Activated CD8-positive, alpha-beta memory T cell treated with anti-CD3 and anti-CD28 coated beads for 36 hours (primary cell): Measurements from ENCODE around the gene IP6K3. TPM values are rescaled to one million over a fixed set of nuclear protein-coding genes. Genes with fewer than 3 reads are reported as not detected.

ENCODE experiments used
- CTCF ChIA-PET: fragments of 350-600 bp; sonication (Branson Sonifier 250); formaldehyde crosslinking; loops from one replicate; lab custom pipeline; 2021; ENCODE audit warnings: antibody characterized with exemption; lab: Charles Lee
- POLR2A ChIA-PET: fragments of 350-600 bp; sonication (Branson Sonifier 250); formaldehyde crosslinking; loops from one replicate; lab custom pipeline; 2021; ENCODE audit warnings: antibody characterized with exemption; lab: Charles Lee
- total RNA-seq, 2 experiments: library from RNA; stranded (reverse); gene quantifications; one replicate each; pipeline ENCODE4 v1.2.3, GENCODE V29; 2021

IP6K3 gene
- total RNA-seq, 2 experiments from 2014 or later, result not detected

GRCh38 chr6:33719326-33719987 is 27.2 kb downstream of the IP6K3 start:
- ChIA-PET POLR2A (no interaction called here), CTCF (interaction anchor here (1.1 kb wide), 1 partner anchor 8 kb away, joined by 3 read pairs; the partner anchor contains the start of gene UQCC2)

GRCh38 chr6:33718713-33719112 is 28.0 kb downstream of the IP6K3 start:
- ChIA-PET POLR2A (no interaction called here), CTCF (no interaction called here)

GRCh38 chr6:33717934-33718455 is 28.7 kb downstream of the IP6K3 start:
- ChIA-PET CTCF (no interaction called here), POLR2A (no interaction called here)

- POLR2A ChIA-PET, result no interaction called here
- CTCF ChIA-PET, result interaction anchor here (1.5 kb wide), 1 partner anchor 26 kb away, joined by 4 read pairs; no protein-coding TSS in a partner anchor
Observed at GRCh38 chr6:33716890-33717632, 29.6 kb downstream of the IP6K3 start.

- CTCF ChIA-PET, result interaction anchor here (1.5 kb wide), 1 partner anchor 27 kb away, joined by 4 read pairs; no protein-coding TSS in a partner anchor
- POLR2A ChIA-PET, result no interaction called here
Observed at GRCh38 chr6:33716379-33716778, 30.3 kb downstream of the IP6K3 start.

GRCh38 chr6:33714385-33715040 is 32.2 kb downstream of the IP6K3 start:
- CTCF ChIA-PET, result interaction anchor here (1.7 kb wide), 1 partner anchor 30 kb away, joined by 3 read pairs; no protein-coding TSS in a partner anchor
- POLR2A ChIA-PET, result no interaction called here

GRCh38 chr6:33713786-33714185 is 32.9 kb downstream of the IP6K3 start:
- CTCF ChIA-PET, result interaction anchor here (0.8 to 1.7 kb wide), 2 partner anchors 30 to 49 kb away, joined by 3 read pairs; no protein-coding TSS in a partner anchor
- POLR2A ChIA-PET, result no interaction called here

GRCh38 chr6:33712914-33713313 is 33.8 kb downstream of the IP6K3 start:
- ChIA-PET POLR2A (interaction anchor here (0.8 kb wide), 1 partner anchor 107 kb away, joined by 5 read pairs; no protein-coding TSS in a partner anchor), CTCF (interaction anchor here (0.7 to 1.7 kb wide), 3 partner anchors 31 to 314 kb away, joined by 3 read pairs; no protein-coding TSS in a partner anchor)

GRCh38 chr6:33711140-33712129 is 35.3 kb downstream of the IP6K3 start, which contains the start of gene UQCC2:
UQCC2 (minus strand) TSS chr6:33711700; CDS start chr6:33711686, 14 bp downstream.
- POLR2A ChIA-PET, result interaction anchor here (0.5 to 1.3 kb wide), 10 partner anchors 17 to 740 kb away, joined by 3 to 4 read pairs (median 3); partner anchors contain the start of gene HMGA1
- CTCF ChIA-PET, result interaction anchor here (0.8 to 1.9 kb wide), 21 partner anchors 9 to 315 kb away, joined by 3 to 12 read pairs (median 3); partner anchors contain the start of genes BAK1 and ITPR3

GRCh38 chr6:33710296-33711121 is 36.2 kb downstream of the IP6K3 start:
- CTCF ChIA-PET, result interaction anchor here (0.8 to 1.9 kb wide), 11 partner anchors 10 to 316 kb away, joined by 3 to 12 read pairs (median 3); partner anchors contain the start of gene ITPR3
- POLR2A ChIA-PET, result interaction anchor here (0.8 to 1.3 kb wide), 4 partner anchors 89 to 739 kb away, joined by 3 read pairs; no protein-coding TSS in a partner anchor

- CTCF ChIA-PET, result interaction anchor here (1.5 kb wide), 1 partner anchor 9 kb away, joined by 6 read pairs; no protein-coding TSS in a partner anchor
- POLR2A ChIA-PET, result no interaction called here
Observed at GRCh38 chr6:33709605-33710295, 37.0 kb downstream of the IP6K3 start.

GRCh38 chr6:33708516-33709204 is 38.0 kb downstream of the IP6K3 start:
- POLR2A ChIA-PET, result interaction anchor here (0.5 kb wide), 1 partner anchor 274 kb away, joined by 3 read pairs; no protein-coding TSS in a partner anchor

GRCh38 chr6:33707771-33708170 is 38.9 kb downstream of the IP6K3 start:
- ChIA-PET CTCF (interaction anchor here (1.5 kb wide), 1 partner anchor 122 kb away, joined by 6 read pairs; no protein-coding TSS in a partner anchor), POLR2A (no interaction called here)

More at GRCh38 chr6:33708516-33709204, 38.0 kb downstream of the IP6K3 start:
- CTCF ChIA-PET, result interaction anchor here (1.5 kb wide), 2 partner anchors 8 to 123 kb away, joined by 6 read pairs; no protein-coding TSS in a partner anchor

GRCh38 chr6:33705955-33706725 is 40.6 kb downstream of the IP6K3 start:
- ChIA-PET CTCF (interaction anchor here (0.5 kb wide), 1 partner anchor 23 kb away, joined by 3 read pairs; no protein-coding TSS in a partner anchor), POLR2A (no interaction called here)
